Mesenchymal stem cell (in vitro differentiated cells and primary cell): ENCODE measurements around the gene MASTL.

ENCODE experiments used
- DNase-seq: peaks from one replicate; pipeline ENCODE4 v3.0.0-alpha.2; 2013
- H2AFZ ChIP-seq: one replicate; pipeline ENCODE4 v1.6.1; 2013; ENCODE audit warnings: low read depth, mild to moderate bottlenecking, control low read depth, inconsistent platforms, low read length, moderate library complexity
- H2AK5ac ChIP-seq: 2 replicates; pipeline ENCODE4 v1.6.1; 2013; ENCODE audit warnings: low read length, moderate library complexity, mild to moderate bottlenecking, inconsistent platforms; ENCODE audit not compliant: severe bottlenecking
- H2BK120ac ChIP-seq: one replicate; pipeline ENCODE4 v1.6.1; 2013; ENCODE audit warnings: low read depth, mild to moderate bottlenecking, inconsistent platforms, low read length, moderate library complexity
- H2BK12ac ChIP-seq, 2 experiments: one replicate each; pipeline ENCODE4 v1.6.1; 2013; ENCODE audit warnings: inconsistent platforms in 2 of 2, low read length in 2 of 2, mild to moderate bottlenecking in 2 of 2, moderate library complexity in 2 of 2, control low read depth in 1 of 2
- H2BK15ac ChIP-seq: one replicate; pipeline ENCODE4 v1.6.1; 2013; ENCODE audit warnings: mild to moderate bottlenecking, low read depth, inconsistent platforms; ENCODE audit not compliant: poor library complexity, severe bottlenecking
- H2BK5ac ChIP-seq: 2 replicates; pipeline ENCODE4 v1.6.1; 2013; ENCODE audit warnings: low read depth, mild to moderate bottlenecking, low read length, control low read depth, inconsistent platforms; ENCODE audit not compliant: poor library complexity, severe bottlenecking
- H3K14ac ChIP-seq, 2 experiments: one replicate each; pipeline ENCODE4 v1.6.1; 2013; ENCODE audit warnings: inconsistent platforms in 2 of 2, low read length in 2 of 2, control low read depth in 1 of 2, mild to moderate bottlenecking in 1 of 2, moderate library complexity in 1 of 2
- H3K18ac ChIP-seq, 2 experiments: one replicate each; pipeline ENCODE4 v1.6.1; 2013; ENCODE audit warnings: inconsistent platforms in 2 of 2, low read length in 2 of 2, control low read depth in 1 of 2, low read depth in 1 of 2, mild to moderate bottlenecking in 1 of 2
- H3K23ac ChIP-seq, 2 experiments: one replicate each; pipeline ENCODE4 v1.6.1; 2013; ENCODE audit warnings: inconsistent platforms in 2 of 2, low read length in 2 of 2, mild to moderate bottlenecking in 2 of 2, moderate library complexity in 2 of 2, control low read depth in 1 of 2
- H3K27ac ChIP-seq: 2 replicates; pipeline ENCODE4 v1.5.1; 2013; ENCODE audit warnings: mild to moderate bottlenecking, moderate library complexity, low read length, control low read depth, inconsistent platforms; ENCODE audit not compliant: poor library complexity, severe bottlenecking
- H3K27me3 ChIP-seq, 2 experiments: 2 replicates each; pipeline versions ENCODE4 v1.6.1 to v1.7.0; 2013; ENCODE audit warnings: low read length in 2 of 2, mild to moderate bottlenecking in 2 of 2, moderate library complexity in 2 of 2, control low read depth in 1 of 2, inconsistent platforms in 1 of 2; ENCODE audit not compliant: control insufficient read depth in 1 of 2, insufficient read depth in 1 of 2
- H3K36me3 ChIP-seq, 2 experiments: 2 replicates each; pipeline versions ENCODE4 v1.6.1 to v1.7.0; 2013; ENCODE audit warnings: low read length in 2 of 2, control low read depth in 1 of 2, inconsistent platforms in 1 of 2, low read depth in 1 of 2, mild to moderate bottlenecking in 1 of 2; ENCODE audit not compliant: insufficient read depth in 2 of 2, control insufficient read depth in 1 of 2
- H3K4ac ChIP-seq, 2 experiments: one replicate each; pipeline ENCODE4 v1.6.1; 2013; ENCODE audit warnings: inconsistent platforms in 2 of 2, low read length in 2 of 2, mild to moderate bottlenecking in 2 of 2, moderate library complexity in 2 of 2, control low read depth in 1 of 2, low read depth in 1 of 2
- H3K4me1 ChIP-seq: 2 replicates; pipeline ENCODE4 v1.6.1; 2013; ENCODE audit warnings: low read depth, low read length, control low read depth; ENCODE audit not compliant: control insufficient read depth, insufficient read depth
- H3K4me2 ChIP-seq: 2 replicates; pipeline ENCODE4 v1.6.1; 2013; ENCODE audit warnings: low read length, mild to moderate bottlenecking, inconsistent platforms; ENCODE audit not compliant: poor library complexity, severe bottlenecking
- H3K4me3 ChIP-seq, 2 experiments: 2 replicates each; pipeline versions ENCODE4 v1.5.1 to v1.7.0; 2013; ENCODE audit warnings: low read length in 2 of 2, mild to moderate bottlenecking in 2 of 2, control low read depth in 1 of 2, low read depth in 1 of 2; ENCODE audit not compliant: insufficient read depth in 1 of 2
- H3K79me1 ChIP-seq: replicated peaks from 2 replicates; pipeline ENCODE4 v1.6.1; 2013; ENCODE audit warnings: mild to moderate bottlenecking, control low read depth, low read length, inconsistent platforms; ENCODE audit not compliant: poor library complexity, severe bottlenecking
- H3K9ac ChIP-seq: 2 replicates; pipeline ENCODE4 v1.7.0; 2013; ENCODE audit warnings: mild to moderate bottlenecking, low read length, moderate library complexity
- H3K9me3 ChIP-seq: 2 replicates; pipeline ENCODE4 v1.7.0; 2013; ENCODE audit warnings: mild to moderate bottlenecking, low read length; ENCODE audit not compliant: control insufficient read depth
- H4K8ac ChIP-seq: one replicate; pipeline ENCODE4 v1.6.1; 2013; ENCODE audit warnings: inconsistent platforms, mild to moderate bottlenecking, low read length, moderate library complexity
- H4K91ac ChIP-seq: one replicate; pipeline ENCODE4 v1.6.1; 2013; ENCODE audit warnings: mild to moderate bottlenecking, low read length, inconsistent platforms
- WGBS: methylation state at CpG from one replicate; pipeline ENCODE4 v1.1.7; 2013; ENCODE audit warnings: mixed read lengths; 5-methylcytosine and 5-hydroxymethylcytosine counted together

Gene MASTL

DNA sequence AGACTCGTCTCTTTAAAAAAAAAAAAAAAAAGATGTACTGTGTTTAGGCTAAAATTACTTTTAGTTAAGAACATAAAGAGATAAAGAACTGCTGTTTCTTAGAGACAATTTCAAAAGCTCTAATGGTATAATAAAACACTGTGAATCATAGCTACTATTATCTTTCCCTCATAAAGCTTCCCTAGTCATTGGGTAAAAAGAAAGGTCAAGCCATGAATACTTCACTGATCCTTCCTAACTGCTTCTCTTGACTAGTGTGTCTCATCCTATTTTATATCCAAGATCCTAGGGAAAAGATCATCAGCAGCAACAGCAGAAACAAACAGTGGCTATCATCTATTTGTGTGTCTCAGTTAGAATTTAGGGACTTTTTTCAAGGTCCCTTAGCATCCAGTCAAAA is 11.5 kb upstream of the MASTL start:
- no peaks in the 10 kb centered on the region for H3K27me3 ChIP-seq
- no peak overlapping the region for H2BK15ac ChIP-seq
- no peak overlapping the region for H3K4me3 ChIP-seq
- H3K4me2 ChIP-seq = no peak overlapping the region
- no peak for DNase-seq
- H3K18ac ChIP-seq = no peak overlapping the region
- no peaks in the 10 kb centered on the region for H3K4me1 ChIP-seq
- peaks cover 33 to 89% of the 10 kb centered on the region in 2 experiments for H3K36me3 ChIP-seq
- H3K14ac ChIP-seq = no peak overlapping the region
- H2BK5ac ChIP-seq = no peak overlapping the region
- H3K79me1 ChIP-seq = peaks cover 14% of the 10 kb centered on the region
- no peak overlapping the region for H2BK120ac ChIP-seq
- H3K23ac ChIP-seq = no peak overlapping the region
- H2AK5ac ChIP-seq = no peak overlapping the region
- no peak overlapping the region for H2BK12ac ChIP-seq
- H3K27ac ChIP-seq = no peak overlapping the region
- H4K91ac ChIP-seq = no peak overlapping the region
- no peak overlapping the region for H3K4ac ChIP-seq
- no peak overlapping the region for H2AFZ ChIP-seq
- H3K9ac ChIP-seq = no peak overlapping the region
- WGBS = no CpG with 5 or more reads among the region's 1 CpG
- no peaks in the 10 kb centered on the region for H3K9me3 ChIP-seq
- no peak overlapping the region for H4K8ac ChIP-seq

DNA sequence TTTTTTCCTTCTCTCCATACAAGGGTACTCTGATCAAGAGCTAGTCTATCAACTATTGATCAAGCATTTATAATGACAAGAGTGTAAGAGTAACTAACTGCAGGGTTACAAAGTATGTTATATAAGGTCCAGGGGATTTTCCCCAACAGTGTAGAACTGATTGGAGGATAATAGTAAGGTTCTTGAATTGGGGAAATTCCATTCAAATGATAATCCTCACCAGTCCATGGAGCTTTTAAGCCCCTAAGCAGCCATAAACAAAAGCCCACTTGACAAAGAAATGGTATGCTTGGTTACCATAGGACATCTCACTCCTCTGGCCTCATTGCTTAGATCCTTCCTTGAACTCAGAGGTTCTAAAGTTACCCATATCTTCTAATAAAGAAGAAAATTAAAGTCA is 9.2 kb upstream of the MASTL start:
- Histone ChIP-seq H2BK120ac (no peak overlapping the region), H3K4me3 (no peak overlapping the region), H2BK15ac (no peak overlapping the region), H4K8ac (no peak overlapping the region), H3K4me2 (no peak overlapping the region), H3K36me3 (peaks cover 30 to 77% of the 10 kb centered on the region in 2 experiments), H4K91ac (no peak overlapping the region), H3K79me1 (peaks cover 10% of the 10 kb centered on the region), H3K14ac (no peak overlapping the region), H2AFZ (no peak overlapping the region), H2AK5ac (no peak overlapping the region), H3K4me1 (no peaks in the 10 kb centered on the region), H3K9me3 (no peaks in the 10 kb centered on the region), H3K4ac (no peak overlapping the region), H2BK12ac (no peak overlapping the region), H3K27ac (no peak overlapping the region), H3K23ac (no peak overlapping the region), H3K9ac (no peak overlapping the region), H3K27me3 (no peaks in the 10 kb centered on the region), H2BK5ac (no peak overlapping the region), H3K18ac (no peak overlapping the region)
- DNase-seq = no peak

DNA sequence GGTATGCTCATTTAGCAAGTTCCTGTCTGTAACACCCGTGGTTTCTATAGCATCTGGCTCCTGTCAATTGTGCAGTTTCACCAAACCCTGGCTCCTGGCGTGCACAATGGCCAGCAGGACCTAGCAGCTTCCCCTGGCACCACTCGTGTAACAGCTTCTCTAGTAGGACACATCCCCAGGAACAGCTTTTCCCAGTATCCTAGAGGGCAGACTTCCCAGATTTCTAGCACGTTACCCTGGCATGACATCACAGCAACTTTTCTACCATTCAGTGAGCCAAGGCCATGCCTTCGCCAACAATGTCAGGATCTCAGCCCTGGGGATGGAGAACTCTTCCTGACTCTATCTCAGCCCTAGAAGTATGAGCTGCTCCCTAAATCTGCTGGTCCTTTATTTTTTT is 7.5 kb upstream of the MASTL start:
- H2BK15ac ChIP-seq = no peak overlapping the region
- H3K4ac ChIP-seq = no peak overlapping the region
- H3K27me3 ChIP-seq = no peaks in the 10 kb centered on the region
- no peak overlapping the region for H3K9ac ChIP-seq
- DNase-seq = no peak
- no peak overlapping the region for H3K27ac ChIP-seq
- no peaks in the 10 kb centered on the region for H3K9me3 ChIP-seq
- H3K36me3 ChIP-seq = peaks cover 26 to 61% of the 10 kb centered on the region in 2 experiments
- H4K91ac ChIP-seq = no peak overlapping the region
- no peak overlapping the region for H2BK120ac ChIP-seq
- H2BK5ac ChIP-seq = no peak overlapping the region
- no peak overlapping the region for H3K4me3 ChIP-seq
- H2AK5ac ChIP-seq = no peak overlapping the region
- no peak overlapping the region for H3K23ac ChIP-seq
- WGBS = 98% methylated on average over 5 of the region's 5 CpGs
- H3K79me1 ChIP-seq = peaks cover 4% of the 10 kb centered on the region
- H2AFZ ChIP-seq = no peak overlapping the region
- H4K8ac ChIP-seq = no peak overlapping the region
- H3K4me2 ChIP-seq = no peak overlapping the region
- H3K14ac ChIP-seq = no peak overlapping the region
- H3K4me1 ChIP-seq = no peaks in the 10 kb centered on the region
- H2BK12ac ChIP-seq = no peak overlapping the region
- H3K18ac ChIP-seq = no peak overlapping the region

DNA sequence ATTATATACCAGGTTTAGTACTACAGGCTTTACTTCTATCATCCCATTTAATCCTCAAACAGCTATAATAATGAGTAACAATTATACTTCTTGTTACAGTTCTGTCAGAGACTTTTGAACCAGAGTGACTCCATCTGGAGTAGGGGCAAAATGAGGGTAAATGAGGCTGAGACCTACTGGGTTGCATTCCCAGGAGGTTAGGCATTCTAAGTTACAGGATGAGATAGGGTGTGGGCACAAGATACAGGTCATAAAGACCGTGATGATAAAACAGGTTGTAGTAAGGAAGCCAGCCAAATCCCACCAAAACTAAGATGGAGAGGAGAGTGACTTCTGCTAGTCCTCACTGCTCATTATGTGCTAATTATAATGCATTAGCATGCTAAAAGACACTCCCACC is 4.9 kb upstream of the MASTL start:
- H2BK120ac ChIP-seq = no peak overlapping the region

More for the DNA sequence above, 4.9 kb upstream of the MASTL start:
- no peak overlapping the region for H2AFZ ChIP-seq
- no peak overlapping the region for H2AK5ac ChIP-seq
- H3K27ac ChIP-seq = no peak overlapping the region
- no peak overlapping the region for H3K14ac ChIP-seq
- H3K9ac ChIP-seq = no peak overlapping the region
- WGBS = 100% methylated on average over 1 of the region's 1 CpG
- H3K4me3 ChIP-seq = no peak overlapping the region
- H2BK12ac ChIP-seq = no peak overlapping the region
- no peak for DNase-seq
- no peak overlapping the region for H3K4me2 ChIP-seq
- no peak overlapping the region for H4K8ac ChIP-seq
- no peak overlapping the region for H4K91ac ChIP-seq
- no peak overlapping the region for H3K18ac ChIP-seq
- no peaks in the 10 kb centered on the region for H3K4me1 ChIP-seq
- H3K79me1 ChIP-seq = peaks cover 4% of the 10 kb centered on the region
- peaks cover 15 to 37% of the 10 kb centered on the region in 2 experiments for H3K36me3 ChIP-seq
- H2BK5ac ChIP-seq = no peak overlapping the region
- no peaks in the 10 kb centered on the region for H3K27me3 ChIP-seq
- no peaks in the 10 kb centered on the region for H3K9me3 ChIP-seq
- no peak overlapping the region for H3K23ac ChIP-seq
- H3K4ac ChIP-seq = no peak overlapping the region
- H2BK15ac ChIP-seq = no peak overlapping the region
